PC-9 (cell line): Measurements from ENCODE around the gene KRT35. TPM values are rescaled to one million over a fixed set of nuclear protein-coding genes. Genes with fewer than 3 reads are reported as not detected.

Experiments
- BruUV-seq: library from RNA; stranded (reverse); fragments of 400-500 nt; replicated peaks from 2 replicates; lab custom pipeline; 2021; lab: Mats Ljungman, UMichigan
- CTCF ChIA-PET: fragments of 300-600 bp; sonication (Branson Sonifier 250); formaldehyde crosslinking; loops from one replicate; lab custom pipeline; 2022; ENCODE audit warnings: antibody characterized with exemption; lab: Charles Lee
- POLR2A ChIA-PET: fragments of 300-600 bp; sonication (Branson Sonifier 250); formaldehyde crosslinking; loops from one replicate; lab custom pipeline; 2022; ENCODE audit warnings: antibody characterized with exemption; ENCODE audit not compliant: unreplicated experiment; lab: Charles Lee
- DNase-seq, 2 experiments: peaks; one replicate each; pipeline versions ENCODE4 v3.0.0 to v3.0.0-alpha.2; 2015 to 2022; ENCODE audit warnings: mixed read lengths in 1 of 2
- H2AFZ ChIP-seq: fragments of 200-600 bp; sonication (generic); 2 replicates; pipeline ENCODE4 v1.8.1; 2017; ENCODE audit warnings: antibody characterized with exemption
- H3F3A ChIP-seq: fragments of 200-600 bp; sonication (generic); 2 replicates; pipeline ENCODE4 v1.8.1; 2017; ENCODE audit warnings: antibody characterized with exemption, mild to moderate bottlenecking, low read depth; ENCODE audit not compliant: insufficient read depth
- H3K27ac ChIP-seq: fragments of 200-600 bp; sonication (generic); 2 replicates; pipeline ENCODE4 v1.6.1; 2016; ENCODE audit warnings: mixed run types
- H3K27me3 ChIP-seq: fragments of 200-600 bp; sonication (generic); 2 replicates; pipeline ENCODE4 v1.6.1; 2016; ENCODE audit warnings: low read depth, mixed run types; ENCODE audit not compliant: insufficient read depth
- H3K36me3 ChIP-seq: fragments of 200-600 bp; sonication (generic); 2 replicates; pipeline ENCODE4 v1.6.1; 2016; ENCODE audit warnings: low read depth, mixed run types
- H3K4me1 ChIP-seq: fragments of 200-600 bp; sonication (generic); replicated peaks from 2 replicates; pipeline ENCODE4 v1.6.1; 2016; ENCODE audit warnings: mixed run types; ENCODE audit not compliant: insufficient read depth
- H3K4me2 ChIP-seq: fragments of 200-600 bp; sonication (generic); 2 replicates; pipeline ENCODE4 v1.6.1; 2017; ENCODE audit warnings: mixed run types
- H3K4me3 ChIP-seq: fragments of 200-600 bp; sonication (generic); 2 replicates; pipeline ENCODE4 v1.6.1; 2016; ENCODE audit warnings: mixed run types
- H3K79me2 ChIP-seq: fragments of 200-600 bp; sonication (generic); 2 replicates; pipeline ENCODE4 v1.6.1; 2017; ENCODE audit warnings: low read depth, mixed run types
- H3K9me2 ChIP-seq: fragments of 200-600 bp; sonication (generic); 2 replicates; pipeline ENCODE4 v1.8.1; 2017; ENCODE audit warnings: mild to moderate bottlenecking; ENCODE audit not compliant: insufficient read depth
- H3K9me3 ChIP-seq: fragments of 200-600 bp; sonication (generic); 2 replicates; pipeline ENCODE4 v1.8.1; 2016; ENCODE audit warnings: low read depth; ENCODE audit not compliant: insufficient read depth
- H4K20me1 ChIP-seq: fragments of 200-600 bp; sonication (generic); 2 replicates; pipeline ENCODE4 v1.8.1; 2017; ENCODE audit not compliant: insufficient read depth
- CTCF ChIP-seq: fragments of 200-600 bp; sonication (generic); conservative IDR thresholded peaks from 2 replicates; pipeline ENCODE4 v1.6.1; 2017; ENCODE audit warnings: mixed run types, antibody characterized with exemption, mild to moderate bottlenecking, moderate library complexity
- EZH2 ChIP-seq: fragments of 200-600 bp; sonication (generic); IDR thresholded peaks from 2 replicates; pipeline ENCODE4 v1.8.0; 2017; ENCODE audit warnings: antibody characterized with exemption, low read depth
- intact Hi-C: fragments of 100-400 bp; cut with micrococcal nuclease; formaldehyde crosslinking; loops from one replicate; pipeline ENCODE4 v1.10.0; 2022; ENCODE audit not compliant: unreplicated experiment
- total RNA-seq: library from RNA; stranded (reverse); gene quantifications from 2 replicates; pipeline ENCODE4 v1.2.3, GENCODE V29; 2021

KRT35 gene
- total RNA-seq, 1 experiment from 2014 or later, result not detected

GRCh38 chr17:41521574-41522261 lies 40.8 kb upstream of the KRT35 start:
- POLR2A ChIA-PET, result interaction anchor here (0.5 to 5.8 kb wide), 21 partner anchors 9 to 1020 kb away, joined by 3 to 75 read pairs (median 5); partner anchors contain the start of genes KRT13 and TNS4
- peaks cover 81% of the 10 kb centered on the region for H3K4me1 ChIP-seq
- peak overlapping the region; percentile 93; the same call in 1 of the 2 replicates for H3K4me3 ChIP-seq
- peaks cover 13% of the 10 kb centered on the region for H4K20me1 ChIP-seq
- no peaks in the 10 kb centered on the region for H3K9me2 ChIP-seq
- peak overlapping the region; percentile 98 for H3K4me2 ChIP-seq
- H3K9me3 ChIP-seq, result no peaks in the 10 kb centered on the region
- BruUV-seq, result no TSS peak
- CTCF ChIA-PET, result interaction anchor here (0.6 to 4.7 kb wide), 6 partner anchors 14 to 207 kb away, joined by 3 to 51 read pairs (median 6); partner anchors contain the start of gene KRT13
- peaks cover 29% of the 10 kb centered on the region for H3K36me3 ChIP-seq
- peak; percentile 97 to 98 for DNase-seq
- peak overlapping the region; percentile 95 for H3K27ac ChIP-seq
- H2AFZ ChIP-seq, result no peak overlapping the region
- H3K27me3 ChIP-seq, result no peaks in the 10 kb centered on the region
- intact Hi-C loops, result loop anchor here (1.0 to 10.0 kb wide), 3 partner anchors 27 to 612 kb away; no protein-coding TSS in a partner anchor
- peaks cover 56% of the 10 kb centered on the region for H3K79me2 ChIP-seq
- peaks cover 84% of the 10 kb centered on the region for H3F3A ChIP-seq
- TF ChIP-seq CTCF, result no peak
- TF ChIP-seq EZH2, result no peak

- H3K9me2 ChIP-seq, result no peaks in the 10 kb centered on the region
- no peak for TF ChIP-seq CTCF
- no peak for TF ChIP-seq EZH2
- H3K79me2 ChIP-seq, result peaks cover 48% of the 10 kb centered on the region
- peaks cover 76% of the 10 kb centered on the region for H3F3A ChIP-seq
- intact Hi-C loops, result loop anchor here (10.0 kb wide), 1 partner anchor 196 kb away; no protein-coding TSS in a partner anchor
- H2AFZ ChIP-seq, result no peak overlapping the region
- H3K4me1 ChIP-seq, result peaks cover 82% of the 10 kb centered on the region
- peak overlapping the region; percentile 69 for H3K4me2 ChIP-seq
- H3K27me3 ChIP-seq, result no peaks in the 10 kb centered on the region
- BruUV-seq, result no TSS peak
- H3K9me3 ChIP-seq, result no peaks in the 10 kb centered on the region
- H4K20me1 ChIP-seq, result peaks cover 6% of the 10 kb centered on the region; the same call in 1 of the 2 replicates
- H3K27ac ChIP-seq, result peak overlapping the region; percentile 95
- peaks cover 27% of the 10 kb centered on the region for H3K36me3 ChIP-seq
- POLR2A ChIA-PET, result interaction anchor here (0.5 to 5.8 kb wide), 9 partner anchors 9 to 612 kb away, joined by 3 to 75 read pairs (median 8); partner anchors contain the start of gene KRT13
- DNase-seq, result peak; percentile 56 to 80
- CTCF ChIA-PET, result interaction anchor here (0.7 to 4.7 kb wide), 2 partner anchors 28 to 140 kb away, joined by 5 to 51 read pairs; no protein-coding TSS in a partner anchor
- H3K4me3 ChIP-seq, result peak overlapping the region; percentile 13; the same call in 1 of the 2 replicates
These were observed 40.0 kb upstream of the KRT35 start for GRCh38 chr17:41520821-41521521.
